HG02884 (cell line): Measurements from ENCODE around the gene TPTE2.
"Not testable (repeated sequence)": the region's sequence is repeated elsewhere in the genome, so short reads cannot be mapped to it uniquely, and the experiment has no call there.

Experiments
- ATAC-seq: cut with Tn5 transposase; IDR thresholded peaks from one replicate; pipeline ENCODE4 v1.9.1; 2021; ENCODE audit warnings: mild to moderate bottlenecking, moderate library complexity; ENCODE audit not compliant: unreplicated experiment

The TPTE2 gene

DNA sequence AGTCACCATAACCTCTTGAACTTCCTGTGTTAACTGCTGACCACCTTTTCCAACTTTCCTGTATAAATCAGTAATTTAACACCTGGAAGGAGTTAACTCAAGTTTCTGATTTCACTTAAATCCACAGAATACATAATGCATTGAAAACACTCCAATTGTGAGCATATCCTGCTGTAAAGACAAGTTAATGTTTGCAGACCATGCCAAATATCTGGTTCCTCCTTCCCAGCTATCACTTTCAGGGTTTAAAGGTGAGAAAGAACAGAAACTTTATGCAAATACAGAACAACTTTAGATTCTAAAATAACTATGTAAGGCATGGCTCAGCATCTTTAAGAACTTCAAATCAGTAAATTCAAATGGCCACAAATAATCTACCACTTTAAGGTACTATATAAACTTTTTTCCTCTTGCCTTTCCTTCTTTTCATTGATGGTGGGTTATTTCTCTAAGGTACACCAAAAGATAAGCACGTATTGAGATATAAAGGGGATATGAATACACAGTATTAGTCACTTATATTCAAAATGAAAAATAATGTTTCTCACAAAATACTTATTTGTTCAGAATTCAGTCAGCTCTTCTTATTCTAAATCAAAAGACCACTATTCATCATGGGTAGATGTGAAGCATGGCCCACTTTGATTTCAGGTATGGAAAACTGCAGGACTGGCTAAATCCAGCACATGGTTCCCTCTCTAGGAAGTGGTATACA, 6.6 kb upstream of the TPTE2 start:
- peak; percentile 70 for ATAC-seq

DNA sequence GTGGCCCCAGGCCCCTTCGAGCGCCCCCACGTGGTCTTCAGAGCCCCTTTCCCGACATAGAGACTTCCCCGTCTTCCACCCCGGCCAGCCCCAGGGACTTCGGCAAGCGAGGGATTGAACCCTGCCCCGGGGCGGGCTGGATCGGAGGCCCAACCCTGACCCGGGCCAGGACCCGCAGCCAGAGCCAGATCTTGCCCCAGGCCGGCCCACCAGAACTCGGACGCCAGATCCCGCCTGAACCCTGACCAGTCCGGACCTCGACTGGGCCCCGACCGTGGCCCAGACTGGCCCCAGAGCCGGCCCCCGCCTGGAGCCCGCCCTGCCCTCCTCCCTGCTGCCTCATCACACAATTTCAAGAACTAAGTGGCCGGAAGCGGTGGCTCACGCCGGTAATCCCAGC, 253 bp upstream of the TPTE2 start:
- ATAC-seq, result no peak

DNA sequence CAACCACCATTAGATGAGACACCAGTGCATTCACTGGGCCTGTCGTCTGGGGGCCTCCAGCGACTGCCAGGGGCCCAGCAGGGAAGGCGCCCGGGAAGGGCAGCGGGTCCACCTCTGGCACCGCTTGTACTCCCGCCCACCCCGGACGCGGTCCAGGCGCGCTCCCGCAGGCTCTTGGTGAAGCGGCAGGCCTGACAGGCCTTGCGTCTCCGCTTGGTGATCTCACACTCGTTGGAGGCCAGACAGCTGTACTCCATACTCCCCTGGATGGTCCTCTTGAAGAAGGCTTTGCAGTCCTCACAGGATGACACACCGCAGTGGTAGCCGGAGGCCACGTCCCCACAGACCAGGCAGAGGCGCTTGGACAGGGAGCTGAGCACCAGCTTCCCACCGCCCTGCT, 660 bp downstream of the TPTE2 start:
- ATAC-seq, result not testable (repeated sequence)

DNA sequence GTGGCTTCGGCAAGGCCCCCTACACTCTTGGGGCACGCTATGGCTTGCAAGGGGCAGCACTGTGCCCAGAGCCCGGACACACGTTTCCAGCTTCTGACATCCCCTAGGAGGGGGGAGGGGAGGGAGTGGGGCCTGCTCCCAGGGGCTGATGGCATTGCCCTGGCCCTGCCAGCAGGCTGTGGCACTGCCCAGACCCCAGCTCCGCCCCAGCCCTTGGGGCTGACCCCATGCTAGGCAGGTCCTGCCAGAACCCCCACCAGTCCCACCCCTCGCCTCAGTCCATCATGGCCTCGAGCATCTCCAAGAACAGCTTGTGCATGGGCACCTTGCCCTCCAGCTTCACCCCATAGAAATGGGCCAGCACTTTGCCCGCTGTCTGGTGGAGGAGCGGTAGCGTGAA, 1.6 kb downstream of the TPTE2 start:
- ATAC-seq, result not testable (repeated sequence)

DNA sequence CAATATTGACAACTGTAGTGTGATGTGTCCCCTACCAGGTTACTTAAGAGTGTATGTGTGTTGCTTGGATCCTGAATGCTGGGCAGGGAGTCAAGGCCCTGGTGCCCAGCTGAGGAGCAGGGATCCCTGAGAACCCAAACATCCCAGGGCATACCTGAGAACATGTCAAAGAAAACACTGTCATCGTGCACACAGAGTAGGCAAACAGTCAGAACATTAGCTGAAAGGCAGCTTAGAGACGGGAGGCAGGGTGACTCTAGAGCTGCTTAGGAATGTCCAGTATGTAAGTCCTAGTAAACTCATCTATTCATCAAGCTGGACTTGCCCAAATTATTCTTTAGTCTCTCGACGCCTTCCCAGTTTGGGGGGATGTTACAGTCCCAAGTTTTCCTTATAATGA, 4.0 kb downstream of the TPTE2 start:
- ATAC-seq, result not testable (repeated sequence)

DNA sequence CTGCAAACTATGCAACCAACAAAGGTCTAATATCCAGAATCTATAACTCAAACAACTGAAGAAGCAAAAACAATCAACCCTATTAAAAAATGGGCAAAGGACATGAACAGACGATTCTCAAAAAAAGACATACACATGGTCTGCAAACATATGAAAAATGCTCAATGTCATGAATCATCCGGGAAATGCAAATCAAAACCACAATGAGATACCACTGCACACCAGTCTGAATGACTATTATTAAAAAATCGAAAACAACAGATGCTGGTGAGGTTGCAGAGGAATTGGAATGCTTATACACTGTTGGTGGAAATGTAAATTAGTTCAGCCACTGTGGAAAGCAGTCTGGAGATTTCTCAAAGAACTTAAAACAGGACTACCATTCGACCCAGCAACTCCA, 12.1 kb downstream of the TPTE2 start:
- ATAC-seq, result not testable (repeated sequence)

DNA sequence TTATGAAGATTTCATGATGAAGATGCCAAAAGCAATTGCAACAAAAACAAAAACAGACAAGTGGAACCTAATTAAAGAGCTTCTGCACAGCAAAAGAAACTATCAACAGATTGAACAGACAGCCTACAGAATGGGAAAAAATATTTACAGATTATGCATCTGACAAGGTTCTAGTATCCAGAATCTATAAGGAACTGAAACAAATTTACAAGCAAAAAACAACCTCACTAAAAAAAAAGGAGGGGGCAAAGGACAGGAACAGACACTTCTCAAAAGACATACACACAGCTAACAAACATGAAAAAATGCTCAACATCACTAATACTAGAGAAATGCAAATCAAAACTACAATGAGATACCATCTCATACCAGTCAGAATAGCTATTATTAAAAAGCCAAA, 35.7 kb downstream of the TPTE2 start:
- peak; percentile 72 for ATAC-seq

DNA sequence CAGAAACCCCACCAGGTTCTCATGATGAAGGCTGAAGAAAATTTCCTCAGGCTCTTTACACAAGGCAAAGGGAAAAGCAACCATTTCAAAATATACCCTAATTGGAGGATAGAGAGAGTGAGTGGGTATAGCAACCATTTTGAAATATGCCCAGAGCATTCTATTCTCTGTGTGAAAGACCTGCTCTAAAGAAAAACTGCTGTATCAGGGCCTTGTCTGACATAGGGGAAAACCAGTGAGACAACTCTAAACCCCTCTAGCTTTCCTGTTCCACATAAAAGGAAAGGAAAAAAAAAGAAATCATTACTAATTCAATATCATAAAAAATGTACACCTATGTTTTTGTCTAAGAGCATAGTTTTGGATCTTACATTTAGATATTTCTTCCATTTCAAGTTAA, 42.3 kb downstream of the TPTE2 start:
- ATAC-seq, result peak; percentile 60

DNA sequence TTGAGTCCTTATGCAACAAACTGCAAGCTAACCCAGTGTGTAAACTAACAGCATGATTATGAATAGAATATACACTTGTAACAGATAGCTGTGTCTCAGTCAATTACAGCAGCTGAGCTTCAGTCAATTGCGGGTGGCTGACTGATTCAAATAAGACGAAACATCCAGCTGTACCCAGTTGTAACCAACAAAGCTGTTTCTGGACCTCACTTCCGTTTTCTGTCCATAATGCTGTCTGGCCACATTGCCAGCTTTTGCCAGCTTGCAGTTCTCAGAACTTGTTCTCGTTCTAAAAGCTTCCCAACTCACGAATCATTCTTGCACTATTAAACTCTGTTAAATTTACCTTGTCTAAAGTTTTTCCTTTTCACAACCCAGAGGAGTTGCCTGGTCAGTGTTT, 53.7 kb downstream of the TPTE2 start:
- ATAC-seq, result not testable (repeated sequence)

DNA sequence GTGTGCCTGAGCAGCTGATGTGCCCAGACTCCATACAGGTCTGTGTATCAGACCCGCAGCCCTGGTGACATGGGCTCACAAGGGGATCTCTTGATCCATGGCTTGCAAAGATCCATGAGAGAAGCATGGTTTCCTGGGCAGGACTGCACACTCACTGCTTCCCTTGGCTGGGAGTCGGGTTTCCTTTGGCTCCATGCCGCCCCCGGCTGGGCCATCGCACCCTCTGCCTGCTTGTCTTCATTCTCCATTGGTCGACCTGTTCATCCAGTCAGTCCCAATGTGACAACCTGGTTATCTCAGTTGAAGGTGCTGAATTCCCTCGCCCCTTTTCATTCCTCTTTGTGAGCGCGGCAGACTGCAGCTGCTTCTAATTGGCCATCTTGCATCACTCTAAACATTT, 101.2 kb downstream of the TPTE2 start:
- ATAC-seq, result not testable (repeated sequence)

DNA sequence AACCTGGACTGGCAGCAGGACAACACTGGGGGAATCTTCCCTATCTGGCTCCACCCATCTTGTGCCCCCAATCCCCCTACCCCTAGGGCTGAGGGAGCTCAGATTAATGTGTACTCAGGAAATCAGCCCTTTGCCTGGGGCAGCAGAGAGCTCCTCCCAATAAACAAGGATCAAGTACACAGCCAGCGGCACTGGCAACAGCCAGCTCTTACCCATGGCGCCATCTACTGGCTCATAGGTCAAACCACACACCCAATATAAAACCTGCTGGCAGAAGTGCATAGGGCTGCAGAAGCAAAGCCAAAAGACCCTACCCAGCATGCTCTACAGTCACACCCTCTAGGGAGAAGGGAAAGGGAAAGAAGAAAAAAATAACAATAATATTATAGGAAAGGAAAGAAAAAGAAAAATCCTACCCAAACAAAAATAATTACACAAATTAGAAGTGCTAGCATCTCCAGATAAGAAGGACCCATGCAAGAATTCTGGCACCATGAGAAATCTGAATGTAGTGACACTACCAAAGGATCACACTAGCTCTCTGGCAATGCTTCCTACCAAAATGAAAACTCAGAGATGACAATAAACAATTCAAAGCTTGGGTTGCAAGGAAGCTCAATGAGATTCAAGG, 122.2 kb downstream of the TPTE2 start:
- ATAC-seq, result not testable (repeated sequence)

DNA sequence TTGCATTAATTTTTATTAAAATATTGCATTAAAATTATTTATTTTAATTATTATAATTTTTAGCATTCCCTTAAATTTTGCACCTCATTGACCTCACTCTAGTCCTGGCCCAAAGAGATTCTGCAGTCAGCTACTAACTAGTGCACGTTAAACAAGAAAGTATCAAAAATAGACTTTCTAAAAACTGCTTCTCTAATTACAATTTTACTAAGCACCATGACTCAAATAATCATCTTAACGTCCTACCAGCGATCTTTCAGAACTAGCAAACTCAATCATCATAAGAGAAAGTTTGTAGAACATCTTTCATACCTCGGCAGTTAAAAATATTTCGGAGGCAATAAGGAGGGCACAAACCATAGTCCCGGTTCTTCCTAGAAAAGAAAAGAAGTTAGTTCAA, 123.6 kb downstream of the TPTE2 start:
- ATAC-seq, result not testable (repeated sequence)

DNA sequence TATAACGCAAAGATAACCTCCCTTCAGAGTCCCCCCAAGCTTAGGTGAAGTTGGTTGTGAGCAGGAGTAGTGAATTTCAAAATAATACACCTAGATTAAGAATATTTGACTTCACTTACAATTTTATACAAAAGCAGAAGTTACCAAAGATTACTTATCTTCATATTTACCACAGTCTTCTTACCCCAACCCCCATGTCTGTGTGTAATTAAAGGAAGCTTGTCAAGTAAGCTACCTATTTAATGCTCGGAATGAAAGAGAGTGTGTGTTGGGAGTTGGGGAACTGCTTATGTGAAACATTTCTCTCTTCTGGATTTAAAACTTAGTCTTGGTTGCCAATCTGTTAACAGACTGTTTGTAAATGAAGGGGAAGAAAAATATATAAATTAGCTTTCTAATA, 139.1 kb downstream of the TPTE2 start:
- not testable (repeated sequence) for ATAC-seq

DNA sequence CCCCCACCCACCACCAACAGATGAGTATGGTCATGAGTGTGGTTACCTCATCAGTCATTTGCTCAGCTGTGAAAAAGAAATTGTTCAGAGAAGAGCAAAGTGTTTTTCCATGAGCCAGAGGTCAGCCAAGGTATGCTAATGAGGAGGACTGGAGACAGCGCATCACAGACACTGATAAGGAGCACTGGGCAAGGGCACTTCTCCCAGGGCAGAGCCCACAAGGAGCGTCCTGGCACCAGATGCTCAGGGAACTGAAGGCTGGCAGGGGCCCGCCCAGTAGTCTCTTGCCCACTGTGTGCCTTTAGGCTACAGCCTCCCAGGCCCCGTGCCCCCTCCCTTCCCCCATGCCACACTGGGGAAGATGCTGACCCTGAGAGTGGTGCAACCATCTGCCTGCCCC, 148.8 kb downstream of the TPTE2 start:
- ATAC-seq, result not testable (repeated sequence)

DNA sequence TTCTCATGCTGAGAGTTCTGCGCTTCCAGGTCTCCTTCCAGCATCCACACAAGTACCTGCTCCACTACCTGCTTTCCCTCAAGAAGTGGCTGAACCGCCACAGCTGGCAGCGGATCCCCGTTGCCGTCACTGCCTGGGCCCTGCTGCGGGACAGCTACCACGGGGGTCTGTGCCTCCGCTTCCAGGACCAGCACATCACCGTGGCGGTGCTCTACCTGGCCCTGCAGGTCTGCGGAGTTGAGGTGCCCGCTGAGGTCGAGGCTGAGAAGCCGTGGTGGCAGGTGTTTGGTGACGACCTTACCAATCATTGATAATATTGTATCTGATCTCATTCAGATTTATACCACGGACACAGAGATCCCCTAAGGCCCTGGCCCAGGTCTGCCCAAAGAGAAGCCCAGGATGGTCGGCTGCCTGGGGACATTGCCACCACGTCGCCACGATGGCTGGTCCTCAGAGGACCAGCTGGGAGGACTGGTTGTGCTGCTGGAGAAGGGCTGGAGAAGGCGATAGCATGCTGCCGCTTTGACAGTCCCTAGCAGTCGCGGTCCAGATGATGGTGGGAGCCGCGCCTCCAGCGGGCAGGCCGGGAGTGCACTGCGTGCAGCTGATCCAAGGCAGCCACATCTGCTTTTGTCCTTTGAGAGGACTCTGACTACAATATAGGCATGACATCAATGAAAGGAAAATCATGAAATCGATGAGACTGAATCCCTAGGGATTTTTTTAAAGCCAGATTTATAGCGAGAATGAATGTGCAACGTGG, 178.4 kb downstream of the TPTE2 start:
- not testable (repeated sequence) for ATAC-seq

DNA sequence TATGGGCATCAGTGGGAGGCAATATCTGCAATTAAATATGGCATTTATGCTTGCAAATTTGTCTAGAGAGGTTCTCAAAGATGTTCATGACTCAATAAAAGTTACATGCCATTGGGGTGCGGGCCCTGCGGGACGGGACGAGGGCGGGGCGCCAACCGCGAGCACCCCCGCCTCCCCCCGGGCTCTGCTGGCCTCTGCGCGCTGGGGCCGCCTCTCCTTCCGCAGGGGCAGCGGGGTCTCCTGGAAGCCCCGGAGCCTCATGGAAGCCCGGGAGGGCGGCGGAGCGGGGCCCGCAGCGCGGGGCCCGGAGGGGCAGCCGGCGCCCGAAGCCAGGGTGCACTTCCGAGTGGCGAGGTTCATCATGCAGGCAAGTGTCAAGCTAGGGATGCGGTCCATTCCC, 179.2 kb downstream of the TPTE2 start:
- no peak for ATAC-seq
